ENCODE data around the gene DDX59. TPM values are rescaled to one million over a fixed set of nuclear protein-coding genes. Genes with fewer than 3 reads are reported as not detected.

Gene DDX59
- total and polyA plus RNA-seq, 10 of the 15 experiments (the other 5 are each of a cell fraction or from before 2014, with no cell fraction given), result 17.3 to 42.1 (median 23.6) TPM

GRCh38 chr1:200628223-200628881 is 41.4 kb downstream of the DDX59 start (continued):
- TF ChIP-seq, protein P1, sequence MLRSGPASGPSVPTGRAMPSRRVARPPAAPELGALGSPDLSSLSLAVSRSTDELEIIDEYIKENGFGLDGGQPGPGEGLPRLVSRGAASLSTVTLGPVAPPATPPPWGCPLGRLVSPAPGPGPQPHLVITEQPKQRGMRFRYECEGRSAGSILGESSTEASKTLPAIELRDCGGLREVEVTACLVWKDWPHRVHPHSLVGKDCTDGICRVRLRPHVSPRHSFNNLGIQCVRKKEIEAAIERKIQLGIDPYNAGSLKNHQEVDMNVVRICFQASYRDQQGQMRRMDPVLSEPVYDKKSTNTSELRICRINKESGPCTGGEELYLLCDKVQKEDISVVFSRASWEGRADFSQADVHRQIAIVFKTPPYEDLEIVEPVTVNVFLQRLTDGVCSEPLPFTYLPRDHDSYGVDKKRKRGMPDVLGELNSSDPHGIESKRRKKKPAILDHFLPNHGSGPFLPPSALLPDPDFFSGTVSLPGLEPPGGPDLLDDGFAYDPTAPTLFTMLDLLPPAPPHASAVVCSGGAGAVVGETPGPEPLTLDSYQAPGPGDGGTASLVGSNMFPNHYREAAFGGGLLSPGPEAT (IDR thresholded peaks at IDR 0.05; ENCODE audit: low read depth), result peak; percentile 65
- TF ChIP-seq, protein P2, sequence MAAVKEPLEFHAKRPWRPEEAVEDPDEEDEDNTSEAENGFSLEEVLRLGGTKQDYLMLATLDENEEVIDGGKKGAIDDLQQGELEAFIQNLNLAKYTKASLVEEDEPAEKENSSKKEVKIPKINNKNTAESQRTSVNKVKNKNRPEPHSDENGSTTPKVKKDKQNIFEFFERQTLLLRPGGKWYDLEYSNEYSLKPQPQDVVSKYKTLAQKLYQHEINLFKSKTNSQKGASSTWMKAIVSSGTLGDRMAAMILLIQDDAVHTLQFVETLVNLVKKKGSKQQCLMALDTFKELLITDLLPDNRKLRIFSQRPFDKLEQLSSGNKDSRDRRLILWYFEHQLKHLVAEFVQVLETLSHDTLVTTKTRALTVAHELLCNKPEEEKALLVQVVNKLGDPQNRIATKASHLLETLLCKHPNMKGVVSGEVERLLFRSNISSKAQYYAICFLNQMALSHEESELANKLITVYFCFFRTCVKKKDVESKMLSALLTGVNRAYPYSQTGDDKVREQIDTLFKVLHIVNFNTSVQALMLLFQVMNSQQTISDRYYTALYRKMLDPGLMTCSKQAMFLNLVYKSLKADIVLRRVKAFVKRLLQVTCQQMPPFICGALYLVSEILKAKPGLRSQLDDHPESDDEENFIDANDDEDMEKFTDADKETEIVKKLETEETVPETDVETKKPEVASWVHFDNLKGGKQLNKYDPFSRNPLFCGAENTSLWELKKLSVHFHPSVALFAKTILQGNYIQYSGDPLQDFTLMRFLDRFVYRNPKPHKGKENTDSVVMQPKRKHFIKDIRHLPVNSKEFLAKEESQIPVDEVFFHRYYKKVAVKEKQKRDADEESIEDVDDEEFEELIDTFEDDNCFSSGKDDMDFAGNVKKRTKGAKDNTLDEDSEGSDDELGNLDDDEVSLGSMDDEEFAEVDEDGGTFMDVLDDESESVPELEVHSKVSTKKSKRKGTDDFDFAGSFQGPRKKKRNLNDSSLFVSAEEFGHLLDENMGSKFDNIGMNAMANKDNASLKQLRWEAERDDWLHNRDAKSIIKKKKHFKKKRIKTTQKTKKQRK (IDR thresholded peaks at IDR 0.05; ENCODE audit: low read depth, low read length), result no peak
- TF ChIP-seq, protein P3, sequence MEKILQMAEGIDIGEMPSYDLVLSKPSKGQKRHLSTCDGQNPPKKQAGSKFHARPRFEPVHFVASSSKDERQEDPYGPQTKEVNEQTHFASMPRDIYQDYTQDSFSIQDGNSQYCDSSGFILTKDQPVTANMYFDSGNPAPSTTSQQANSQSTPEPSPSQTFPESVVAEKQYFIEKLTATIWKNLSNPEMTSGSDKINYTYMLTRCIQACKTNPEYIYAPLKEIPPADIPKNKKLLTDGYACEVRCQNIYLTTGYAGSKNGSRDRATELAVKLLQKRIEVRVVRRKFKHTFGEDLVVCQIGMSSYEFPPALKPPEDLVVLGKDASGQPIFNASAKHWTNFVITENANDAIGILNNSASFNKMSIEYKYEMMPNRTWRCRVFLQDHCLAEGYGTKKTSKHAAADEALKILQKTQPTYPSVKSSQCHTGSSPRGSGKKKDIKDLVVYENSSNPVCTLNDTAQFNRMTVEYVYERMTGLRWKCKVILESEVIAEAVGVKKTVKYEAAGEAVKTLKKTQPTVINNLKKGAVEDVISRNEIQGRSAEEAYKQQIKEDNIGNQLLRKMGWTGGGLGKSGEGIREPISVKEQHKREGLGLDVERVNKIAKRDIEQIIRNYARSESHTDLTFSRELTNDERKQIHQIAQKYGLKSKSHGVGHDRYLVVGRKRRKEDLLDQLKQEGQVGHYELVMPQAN (conservative IDR thresholded peaks at IDR 0.05), result 0 out of 2 replicates have a peak, but pooled peaks have one; percentile 52
- no peak for TF ChIP-seq SREBF2 (IDR thresholded peaks at IDR 0.05; ENCODE audit: low read length)
- TF ChIP-seq SUZ12 (IDR thresholded peaks at IDR 0.05; ENCODE audit: unreplicated experiment), result no peak
- peak; percentile 70; the same call in 1 of the 2 replicates for TF ChIP-seq HDGF (IDR thresholded peaks at IDR 0.05)
- no peak for TF ChIP-seq HDAC6 (IDR thresholded peaks at IDR 0.05; ENCODE audit: unreplicated experiment)
- TF ChIP-seq MEF2B (IDR thresholded peaks at IDR 0.05; ENCODE audit: partially characterized antibody, poor library complexity, severe bottlenecking), result peak; percentile 34
- TF ChIP-seq ASH2L (IDR thresholded peaks at IDR 0.05; ENCODE audit: borderline replicate concordance, low read depth), result no peak
- TF ChIP-seq YY1 (IDR thresholded peaks at IDR 0.05; ENCODE audit: low read depth, low read length), result peak; percentile 39; the same call in 1 of the 2 replicates
- TF ChIP-seq ZNF217 (IDR thresholded peaks at IDR 0.05), result peak; percentile 92
- TF ChIP-seq, protein P4, sequence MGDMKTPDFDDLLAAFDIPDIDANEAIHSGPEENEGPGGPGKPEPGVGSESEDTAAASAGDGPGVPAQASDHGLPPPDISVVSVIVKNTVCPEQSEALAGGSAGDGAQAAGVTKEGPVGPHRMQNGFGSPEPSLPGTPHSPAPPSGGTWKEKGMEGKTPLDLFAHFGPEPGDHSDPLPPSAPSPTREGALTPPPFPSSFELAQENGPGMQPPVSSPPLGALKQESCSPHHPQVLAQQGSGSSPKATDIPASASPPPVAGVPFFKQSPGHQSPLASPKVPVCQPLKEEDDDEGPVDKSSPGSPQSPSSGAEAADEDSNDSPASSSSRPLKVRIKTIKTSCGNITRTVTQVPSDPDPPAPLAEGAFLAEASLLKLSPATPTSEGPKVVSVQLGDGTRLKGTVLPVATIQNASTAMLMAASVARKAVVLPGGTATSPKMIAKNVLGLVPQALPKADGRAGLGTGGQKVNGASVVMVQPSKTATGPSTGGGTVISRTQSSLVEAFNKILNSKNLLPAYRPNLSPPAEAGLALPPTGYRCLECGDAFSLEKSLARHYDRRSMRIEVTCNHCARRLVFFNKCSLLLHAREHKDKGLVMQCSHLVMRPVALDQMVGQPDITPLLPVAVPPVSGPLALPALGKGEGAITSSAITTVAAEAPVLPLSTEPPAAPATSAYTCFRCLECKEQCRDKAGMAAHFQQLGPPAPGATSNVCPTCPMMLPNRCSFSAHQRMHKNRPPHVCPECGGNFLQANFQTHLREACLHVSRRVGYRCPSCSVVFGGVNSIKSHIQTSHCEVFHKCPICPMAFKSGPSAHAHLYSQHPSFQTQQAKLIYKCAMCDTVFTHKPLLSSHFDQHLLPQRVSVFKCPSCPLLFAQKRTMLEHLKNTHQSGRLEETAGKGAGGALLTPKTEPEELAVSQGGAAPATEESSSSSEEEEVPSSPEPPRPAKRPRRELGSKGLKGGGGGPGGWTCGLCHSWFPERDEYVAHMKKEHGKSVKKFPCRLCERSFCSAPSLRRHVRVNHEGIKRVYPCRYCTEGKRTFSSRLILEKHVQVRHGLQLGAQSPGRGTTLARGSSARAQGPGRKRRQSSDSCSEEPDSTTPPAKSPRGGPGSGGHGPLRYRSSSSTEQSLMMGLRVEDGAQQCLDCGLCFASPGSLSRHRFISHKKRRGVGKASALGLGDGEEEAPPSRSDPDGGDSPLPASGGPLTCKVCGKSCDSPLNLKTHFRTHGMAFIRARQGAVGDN (IDR thresholded peaks at IDR 0.05), result 0 out of 2 replicates have a peak, but pooled peaks have one; percentile 15
- peak; percentile 92 for TF ChIP-seq TBL1XR1 (IDR thresholded peaks at IDR 0.05; ENCODE audit: low read depth, low read length)
- TF ChIP-seq ZNF207 (IDR thresholded peaks at IDR 0.05; ENCODE audit: borderline replicate concordance), result no peak
- no peak for TF ChIP-seq BCLAF1 (IDR thresholded peaks at IDR 0.05)

All from GM12878 (cell line).